GM18508 (cell line): ENCODE data around the gene ELFN1.

Source experiments
- ATAC-seq: cut with Tn5 transposase; IDR thresholded peaks from one replicate; pipeline ENCODE4 v1.9.1; 2021; ENCODE audit warnings: moderate number of reproducible peaks; ENCODE audit not compliant: insufficient read depth, unreplicated experiment

ELFN1 gene

DNA sequence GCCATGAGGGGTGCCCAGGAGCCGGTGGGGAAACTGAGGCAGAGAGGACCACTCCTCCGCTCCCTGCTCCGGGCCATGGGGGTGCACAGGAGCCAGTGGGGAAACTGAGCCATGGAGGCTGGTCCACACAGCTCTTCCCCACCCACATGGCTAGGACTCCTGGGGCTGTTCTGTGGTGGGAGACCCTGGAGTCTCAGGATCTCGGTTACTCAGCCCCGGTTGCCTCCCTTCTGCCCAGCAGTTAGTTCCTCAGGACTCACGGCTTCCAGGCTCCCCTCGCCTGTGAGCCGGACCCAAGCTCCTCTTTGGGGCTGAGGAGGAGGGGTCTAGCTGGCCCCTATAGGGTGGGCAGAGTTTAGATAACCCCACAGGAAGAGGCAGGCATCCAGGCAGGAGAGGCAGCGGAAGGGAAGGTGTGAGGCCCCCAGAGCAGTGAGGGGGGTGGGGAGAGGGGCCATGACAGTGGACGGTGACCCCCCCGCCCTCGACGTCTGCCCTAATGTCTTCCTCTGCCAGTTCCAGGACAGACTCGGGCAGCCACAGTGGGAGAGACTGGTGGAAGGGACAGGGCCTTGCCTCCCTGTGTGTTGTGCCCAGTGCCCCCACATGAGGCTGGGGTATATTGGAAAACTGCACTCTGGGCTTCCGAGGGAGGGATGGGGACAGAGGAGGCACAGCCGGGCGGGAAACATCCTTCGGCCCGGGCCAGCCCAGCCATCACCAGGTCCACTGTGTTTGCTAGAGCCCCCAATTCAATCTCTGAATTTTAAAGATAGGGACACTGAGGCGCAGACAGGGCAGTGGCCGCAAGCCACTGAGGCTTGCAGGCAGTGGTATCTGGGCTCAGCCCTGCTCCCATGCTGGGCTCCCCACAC is 4.3 kb downstream of the ELFN1 start:
- ATAC-seq = no peak

DNA sequence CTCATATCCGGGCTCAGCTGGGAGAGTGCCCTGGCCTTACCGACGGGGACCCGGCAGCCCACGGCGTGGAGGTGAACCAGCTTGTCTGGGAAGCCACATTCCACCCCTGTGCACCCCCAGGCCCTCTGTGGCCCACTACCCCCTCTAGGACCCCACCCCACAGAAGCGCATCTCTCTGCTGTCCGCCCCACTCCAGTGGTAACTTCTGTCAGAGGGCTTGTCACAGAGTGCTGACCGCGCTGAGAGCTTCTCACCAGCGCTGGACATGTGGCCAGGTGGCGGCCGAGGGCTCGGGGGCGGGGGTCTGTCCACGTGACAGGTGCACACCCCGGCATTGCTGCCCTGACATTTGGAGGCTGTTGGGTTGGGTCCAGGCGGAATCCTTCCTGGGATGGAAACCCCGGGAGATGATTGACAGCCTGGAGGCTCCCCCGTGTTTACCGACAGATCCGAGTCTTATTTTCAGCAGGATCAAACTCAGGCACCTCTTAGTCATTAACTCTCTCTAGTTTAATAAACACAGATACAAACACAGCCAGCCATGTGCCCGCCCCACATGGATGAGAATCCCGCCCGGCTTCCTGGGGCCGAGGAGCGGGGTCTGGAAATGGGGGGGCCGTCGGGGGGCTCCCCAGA is 5.1 kb downstream of the ELFN1 start:
- no peak for ATAC-seq

GRCh38 chr7:1675673-1676549 is 5.8 kb downstream of the ELFN1 start:
- ATAC-seq = no peak

GRCh38 chr7:1676550-1677078 is 6.5 kb downstream of the ELFN1 start:
- ATAC-seq = no peak

- ATAC-seq = no peak
Measured at GRCh38 chr7:1677206-1678080, 7.4 kb downstream of the ELFN1 start.

GRCh38 chr7:1678081-1678543 is 8.0 kb downstream of the ELFN1 start:
- no peak for ATAC-seq

DNA sequence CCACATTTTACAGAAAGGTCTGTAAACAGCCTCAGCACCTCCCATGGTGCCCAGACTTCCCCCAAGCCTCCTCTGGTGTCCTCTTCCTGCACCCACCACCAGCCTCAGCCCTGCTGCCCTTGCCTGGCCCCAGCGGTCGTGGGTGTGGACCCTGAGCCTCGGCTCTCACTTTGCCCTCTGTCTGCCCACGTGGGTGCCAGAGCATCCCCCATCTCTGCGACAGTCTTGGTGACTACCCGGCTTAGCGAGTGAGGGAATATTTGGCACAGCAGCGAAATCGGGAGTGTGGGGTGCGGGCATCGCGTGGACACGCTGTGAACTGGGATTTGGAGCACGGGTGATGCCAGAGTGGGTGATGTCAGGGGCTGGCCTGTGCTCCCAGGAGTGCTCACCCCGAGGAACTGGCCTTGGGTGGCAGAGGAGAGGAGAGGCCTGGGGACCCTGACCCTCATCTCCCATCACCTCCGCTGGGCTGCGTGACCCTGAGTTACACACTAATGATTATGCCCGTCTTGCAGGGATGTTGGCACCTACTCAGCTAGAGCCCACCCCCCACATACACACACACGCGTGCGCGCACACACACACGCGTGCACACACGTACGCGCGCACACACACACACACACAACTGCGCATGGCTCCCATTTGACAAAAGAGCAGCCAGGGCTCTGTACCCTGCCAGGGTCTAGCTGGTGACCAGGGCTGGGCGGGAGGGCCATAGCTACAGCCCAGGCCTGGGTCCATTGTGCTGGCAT is 8.7 kb downstream of the ELFN1 start:
- ATAC-seq = no peak

DNA sequence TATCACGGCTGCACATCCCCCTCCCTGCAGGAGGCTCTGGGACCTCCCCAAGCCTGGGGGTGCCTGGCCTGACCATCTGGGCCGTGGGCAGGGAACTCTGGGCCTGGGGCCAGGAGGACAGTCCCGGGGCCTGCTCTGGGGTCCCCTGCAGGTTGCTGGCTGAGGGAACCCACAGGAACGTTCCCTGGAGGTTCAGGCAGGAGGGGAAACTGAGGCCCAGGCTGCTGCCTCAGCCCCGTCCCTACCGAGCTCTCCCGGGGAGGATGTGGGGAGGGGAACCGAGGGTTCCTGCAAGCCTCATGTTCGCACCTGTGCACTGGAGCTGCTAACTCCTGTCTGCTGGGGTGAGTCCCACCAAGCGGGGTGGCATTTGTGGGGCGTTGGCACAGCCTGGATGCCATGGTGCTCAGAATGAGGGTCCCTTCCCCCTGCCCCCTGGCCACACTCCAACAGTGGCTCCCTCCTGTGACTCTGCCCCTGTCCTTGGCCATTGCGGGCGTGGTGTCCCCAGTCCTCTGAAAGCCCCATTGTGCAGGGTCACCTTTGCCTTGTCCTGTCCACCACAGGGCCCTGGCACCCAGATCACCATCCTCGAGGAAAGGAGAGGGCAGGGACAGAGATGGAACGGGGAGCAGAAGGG is 9.4 kb downstream of the ELFN1 start:
- no peak for ATAC-seq

GRCh38 chr7:1679966-1680730 is 10.1 kb downstream of the ELFN1 start:
- no peak for ATAC-seq

DNA sequence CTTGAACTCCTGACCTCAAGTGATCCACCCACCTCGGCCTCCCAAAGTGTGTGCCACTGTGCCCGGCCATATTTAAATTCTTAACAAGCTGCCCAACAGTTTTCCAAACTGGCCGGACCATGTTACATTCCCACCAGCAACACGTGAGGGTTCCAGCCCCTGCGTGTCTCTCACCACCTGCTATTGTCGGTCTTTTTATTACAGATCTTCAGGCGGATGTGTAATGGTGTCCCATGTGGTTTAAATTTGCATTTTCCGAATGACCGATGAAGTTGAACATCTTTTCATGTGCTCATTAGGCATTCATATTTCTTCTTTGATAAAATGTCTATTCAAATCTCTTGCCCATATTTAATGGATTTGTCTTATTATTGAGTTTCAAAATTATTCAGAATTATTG is 11.5 kb downstream of the ELFN1 start:
- no peak for ATAC-seq

DNA sequence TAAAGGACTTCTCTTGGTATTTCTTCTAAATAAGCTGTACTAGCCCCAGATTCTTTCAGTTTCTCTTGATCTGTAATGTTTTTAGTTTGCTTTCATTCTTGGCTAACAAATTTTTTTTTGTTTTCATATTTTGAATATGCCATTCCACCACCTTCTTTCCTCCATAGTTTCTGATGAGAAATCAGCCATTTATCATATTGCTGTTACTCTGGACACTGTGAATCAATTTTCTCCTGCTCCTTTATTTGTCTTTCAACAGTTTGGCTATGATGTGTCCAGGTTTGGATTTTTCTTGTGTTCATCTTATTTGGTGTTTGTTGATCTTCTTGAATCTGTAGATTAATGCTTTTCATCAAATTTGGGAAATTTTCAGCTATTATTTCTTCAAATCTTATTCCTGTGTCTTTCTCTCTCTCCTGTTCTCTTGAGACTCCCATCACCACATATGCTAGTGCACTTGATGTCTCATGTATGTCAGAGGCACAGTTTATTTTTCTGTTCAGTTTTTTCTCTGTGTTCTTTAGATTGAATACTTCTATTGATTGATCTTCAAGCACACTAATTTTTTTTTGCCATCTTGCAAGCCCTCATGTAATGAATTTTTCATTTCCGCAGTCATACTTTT is 15.0 kb downstream of the ELFN1 start:
- no peak for ATAC-seq

DNA sequence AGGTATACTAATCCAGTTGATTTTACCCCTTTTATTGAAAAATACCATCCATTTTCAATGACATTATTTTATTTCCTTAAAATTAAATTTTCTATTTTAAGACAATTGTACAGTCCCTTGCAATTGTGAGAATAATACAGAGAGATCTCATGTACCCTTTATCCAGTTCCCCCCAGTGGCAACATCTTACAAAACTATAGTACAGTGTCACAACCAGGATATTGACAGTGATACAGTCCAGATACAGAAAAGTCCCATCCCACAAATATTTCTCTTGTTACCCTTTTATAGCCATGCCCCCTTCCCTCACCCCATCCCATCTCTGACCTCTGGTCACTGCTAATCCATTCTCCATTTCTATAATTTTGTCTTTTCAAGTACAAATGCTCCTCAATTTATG is 18.5 kb downstream of the ELFN1 start:
- no peak for ATAC-seq

DNA sequence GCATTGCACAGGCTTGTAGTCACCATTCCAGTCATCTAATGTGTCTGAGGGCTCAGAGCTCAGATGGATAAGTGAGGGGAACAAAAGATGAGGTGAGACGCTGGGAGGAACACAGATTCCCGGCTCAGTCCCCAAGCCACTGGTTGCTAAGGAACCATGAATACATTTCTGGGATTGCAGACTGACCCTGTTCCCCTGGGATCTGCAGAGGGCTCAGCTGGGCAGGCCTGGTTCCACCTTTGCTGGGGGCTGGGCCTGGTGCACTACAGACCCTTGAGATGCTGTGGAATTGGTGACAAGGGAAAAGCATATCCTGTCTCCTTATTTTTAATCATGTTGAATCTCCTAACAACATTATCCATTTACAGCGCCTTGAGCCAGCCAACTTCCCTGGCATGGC is 19.2 kb downstream of the ELFN1 start:
- no peak for ATAC-seq

DNA sequence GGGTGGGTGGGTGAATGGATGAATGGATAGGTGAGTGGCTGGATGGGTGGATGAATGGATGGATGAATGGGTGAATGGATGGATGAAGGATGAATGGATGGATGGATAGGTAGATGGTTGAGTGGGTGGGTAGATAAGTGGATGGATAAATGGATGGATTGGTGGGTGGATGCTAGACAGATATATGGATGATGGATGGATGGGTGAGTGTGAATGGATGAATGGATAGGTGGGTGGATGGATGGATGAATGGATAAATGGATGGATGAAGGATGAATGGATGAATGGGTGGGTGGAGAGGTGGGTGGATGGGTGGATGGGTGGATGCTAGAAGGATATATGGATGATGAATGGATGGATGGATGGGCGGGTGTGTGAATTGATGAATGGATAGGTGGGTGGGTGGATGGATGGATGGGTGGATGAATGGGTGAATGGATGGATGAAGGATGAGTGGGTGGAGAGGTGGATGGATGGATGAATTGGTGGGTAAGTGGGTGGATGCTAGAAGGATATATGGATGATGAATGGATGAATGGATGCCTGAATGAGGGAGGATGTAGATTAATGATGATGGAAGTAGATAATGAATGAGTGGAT is 20.4 kb downstream of the ELFN1 start:
- ATAC-seq = no peak

DNA sequence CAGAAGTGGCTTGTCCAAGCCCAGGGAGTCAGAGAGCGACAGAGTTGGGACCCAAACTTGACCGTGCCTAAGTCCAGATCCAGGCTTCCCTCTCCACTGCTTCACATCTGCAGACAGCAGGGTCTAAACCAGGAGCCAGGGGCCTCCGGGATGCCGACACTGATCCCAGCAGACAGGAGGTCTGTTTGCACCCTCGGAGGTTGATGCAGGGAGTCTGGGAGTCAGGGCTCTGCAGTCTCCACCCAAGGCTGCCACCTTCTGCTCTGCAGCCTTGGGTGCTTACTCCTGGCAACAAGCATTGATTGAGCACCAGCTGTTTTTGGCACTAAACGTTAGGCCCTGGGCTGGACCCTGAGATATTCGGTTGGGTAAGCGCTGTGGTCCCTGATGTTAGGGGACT is 21.0 kb downstream of the ELFN1 start:
- no peak for ATAC-seq

DNA sequence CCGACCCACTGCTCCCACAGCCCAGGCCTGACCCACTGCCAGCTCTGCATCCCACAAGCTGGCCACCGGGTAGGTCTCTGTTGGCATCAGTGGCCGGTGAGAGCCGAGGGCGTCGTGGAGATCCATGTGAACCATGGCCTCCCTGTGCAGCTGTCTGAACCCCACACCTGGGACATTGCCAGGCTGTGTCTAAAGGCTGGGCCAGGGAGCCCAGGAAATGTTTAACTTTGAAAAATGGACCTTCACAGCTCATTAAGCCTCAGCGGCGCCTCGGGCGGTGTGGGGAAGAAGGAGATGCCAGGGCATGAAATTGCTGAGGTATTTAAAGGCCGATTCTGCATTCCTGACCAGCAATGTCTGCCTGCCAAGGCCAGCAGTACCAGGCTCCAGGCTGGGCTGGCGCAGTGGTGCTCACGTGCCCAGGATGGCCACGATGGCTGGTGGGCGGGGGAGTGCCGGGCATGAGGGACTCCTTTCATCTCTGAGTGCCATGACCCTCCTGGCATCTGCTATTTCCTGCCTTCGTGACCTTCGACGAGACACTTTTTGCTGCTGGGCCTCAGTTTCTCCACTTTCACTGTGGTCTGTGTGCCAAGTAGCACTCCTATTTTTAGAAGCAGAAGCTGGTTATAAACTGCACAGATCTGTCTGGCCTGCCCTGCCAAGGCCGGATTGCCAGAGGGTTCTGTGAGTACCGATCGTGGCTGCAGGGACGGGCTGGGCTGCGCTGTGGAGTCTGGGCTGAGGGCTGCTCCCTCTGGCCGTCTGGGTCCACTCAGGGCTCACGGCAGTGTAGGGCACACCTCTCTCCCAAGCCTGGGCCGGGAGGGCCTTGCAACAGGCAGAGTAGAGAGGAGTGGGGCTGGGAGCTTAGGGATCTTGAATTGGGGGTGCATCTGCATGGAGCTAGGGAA is 21.8 kb downstream of the ELFN1 start:
- ATAC-seq = no peak
